Stomach (tissue), 9 donors: ENCODE data around the gene FYN. TPM values are rescaled to one million over a fixed set of nuclear protein-coding genes. Genes with fewer than 3 reads are reported as not detected.

Experiments used
- DNase-seq, 2 donors: peaks; one replicate each; pipeline versions ENCODE4 v3.0.0 to v3.0.0-alpha.2; 2013 to 2019
- H3K27ac ChIP-seq, 5 donors: fragments of 200-600 bp in 4 of 5; sonication (generic) in 4 of 5; one replicate each; pipeline ENCODE4 v1.5.1; 2013 to 2019; ENCODE audit warnings: mild to moderate bottlenecking in 1 of 5, moderate library complexity in 1 of 5
- H3K27me3 ChIP-seq, 3 donors: fragments of 200-600 bp; sonication (generic); one replicate each; pipeline ENCODE4 v1.5.1; 2017 to 2019; ENCODE audit warnings: mixed run types in 1 of 3
- H3K36me3 ChIP-seq, 4 donors: fragments of 200-600 bp; sonication (generic); 1 replicate in 3 of 4; 2 replicates in 1 of 4; pipeline ENCODE4 v1.5.1; 2016 to 2019
- H3K4me1 ChIP-seq, 4 donors: fragments of 200-600 bp; sonication (generic); one replicate each; pipeline ENCODE4 v1.5.1; 2016 to 2019
- H3K4me3 ChIP-seq, 4 donors: fragments of 200-600 bp; sonication (generic) in 3 of 4; one replicate each; pipeline ENCODE4 v1.5.1; 2016 to 2019; ENCODE audit warnings: mild to moderate bottlenecking in 1 of 4
- H3K9me3 ChIP-seq, 4 donors: fragments of 200-600 bp; sonication (generic); one replicate each; pipeline ENCODE4 v1.5.1; 2016 to 2019
- EP300 ChIP-seq: sonication (generic); formaldehyde crosslinking; IDR thresholded peaks from one replicate; pipeline ENCODE4 v1.6.1; 2017; ENCODE audit warnings: antibody characterized with exemption
- POLR2A ChIP-seq, 4 donors: fragments of 450-650 bp; IDR thresholded peaks; one replicate each; pipeline ENCODE4 v1.6.1; 2016; ENCODE audit warnings: antibody characterized with exemption in 4 of 4, control low read depth in 2 of 4, mild to moderate bottlenecking in 1 of 4, moderate library complexity in 1 of 4
- POLR2AphosphoS5 ChIP-seq, 3 donors: sonication (generic); formaldehyde crosslinking; IDR thresholded peaks; one replicate each; pipeline ENCODE4 v1.6.1; 2016; ENCODE audit warnings: antibody characterized with exemption in 3 of 3
- WGBS, 5 donors: extraction: QIAGEN DNeasy Blood & Tissue Kit in 3 of 5; methylation state at CpG; one replicate each; pipeline versions ENCODE4 v1.1.5 to v1.1.7; 2013 to 2018; 5-methylcytosine and 5-hydroxymethylcytosine counted together
- intact Hi-C: fragments of 100-400 bp; cut with DNase I; formaldehyde crosslinking; loops from one replicate; pipeline ENCODE4 v1.15.1; 2023; ENCODE audit warnings: low total_unique reads
- polyA plus RNA-seq, 3 donors: library from polyadenylated mRNA; stranded (reverse); fragments of 200-250 nt; gene quantifications; one replicate each; pipeline ENCODE4 v1.2.3, GENCODE V29; 2013
- total RNA-seq, 5 donors: library from RNA; depleted of rRNA; stranded (reverse); fragments of >200 nt; gene quantifications; one replicate each; pipeline versions ENCODE4 v1.1.0 to v1.2.3, GENCODE V29; 2014 to 2016
- TF ChIP-seq, protein P1 (sequence below), 7 experiments: fragments of 450-650 bp in 4 of 7; fragments of 200-600 bp in 3 of 7; sonication (generic) in 3 of 7; IDR thresholded peaks; one replicate each; pipeline ENCODE4 v1.5.1; 2016 to 2019; ENCODE audit warnings: antibody characterized with exemption in 7 of 7, control low read depth in 2 of 7, mild to moderate bottlenecking in 1 of 7
- donor health status: healthy with polysubstance abuse.
- donor health status: Bipolar disorder and iron deficiency.
- donor health status: healthy.

FYN gene
- total and polyA plus RNA-seq, 8 donors: 8.4 to 146 (median 37.1) TPM

- Histone ChIP-seq H3K9me3 (no peaks in the 10 kb centered on the region), H3K4me3 (no peak overlapping the region), H3K27ac (no peak overlapping the region), H3K36me3 (peaks cover 0 to 6% (median 0%) of the 10 kb centered on the region in 4 donors), H3K27me3 (no peaks in the 10 kb centered on the region), H3K4me1 (peaks cover 0 to 63% (median 26%) of the 10 kb centered on the region in 4 donors)
- intact Hi-C loops: no loop called here
- 78 to 84% (median 83%) methylated on average over 10 of the region's 10 CpGs for WGBS, 5 donors
- no peak for DNase-seq
- TF ChIP-seq EP300 (no peak), POLR2AphosphoS5 (IDR thresholded peaks at IDR 0.05) (no peak), POLR2A (IDR thresholded peaks at IDR 0.05) (no peak)
- TF ChIP-seq, protein P1, sequence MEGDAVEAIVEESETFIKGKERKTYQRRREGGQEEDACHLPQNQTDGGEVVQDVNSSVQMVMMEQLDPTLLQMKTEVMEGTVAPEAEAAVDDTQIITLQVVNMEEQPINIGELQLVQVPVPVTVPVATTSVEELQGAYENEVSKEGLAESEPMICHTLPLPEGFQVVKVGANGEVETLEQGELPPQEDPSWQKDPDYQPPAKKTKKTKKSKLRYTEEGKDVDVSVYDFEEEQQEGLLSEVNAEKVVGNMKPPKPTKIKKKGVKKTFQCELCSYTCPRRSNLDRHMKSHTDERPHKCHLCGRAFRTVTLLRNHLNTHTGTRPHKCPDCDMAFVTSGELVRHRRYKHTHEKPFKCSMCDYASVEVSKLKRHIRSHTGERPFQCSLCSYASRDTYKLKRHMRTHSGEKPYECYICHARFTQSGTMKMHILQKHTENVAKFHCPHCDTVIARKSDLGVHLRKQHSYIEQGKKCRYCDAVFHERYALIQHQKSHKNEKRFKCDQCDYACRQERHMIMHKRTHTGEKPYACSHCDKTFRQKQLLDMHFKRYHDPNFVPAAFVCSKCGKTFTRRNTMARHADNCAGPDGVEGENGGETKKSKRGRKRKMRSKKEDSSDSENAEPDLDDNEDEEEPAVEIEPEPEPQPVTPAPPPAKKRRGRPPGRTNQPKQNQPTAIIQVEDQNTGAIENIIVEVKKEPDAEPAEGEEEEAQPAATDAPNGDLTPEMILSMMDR (IDR thresholded peaks at IDR 0.05): no peak
Measured at GRCh38 chr6:111810294-111811131, 62.7 kb downstream of the FYN start.

- Histone ChIP-seq H3K4me1 (peaks cover 7 to 64% (median 29%) of the 10 kb centered on the region in 4 donors), H3K27me3 (no peaks in the 10 kb centered on the region)
Measured at GRCh38 chr6:111809766-111810165, 63.5 kb downstream of the FYN start.

DNA sequence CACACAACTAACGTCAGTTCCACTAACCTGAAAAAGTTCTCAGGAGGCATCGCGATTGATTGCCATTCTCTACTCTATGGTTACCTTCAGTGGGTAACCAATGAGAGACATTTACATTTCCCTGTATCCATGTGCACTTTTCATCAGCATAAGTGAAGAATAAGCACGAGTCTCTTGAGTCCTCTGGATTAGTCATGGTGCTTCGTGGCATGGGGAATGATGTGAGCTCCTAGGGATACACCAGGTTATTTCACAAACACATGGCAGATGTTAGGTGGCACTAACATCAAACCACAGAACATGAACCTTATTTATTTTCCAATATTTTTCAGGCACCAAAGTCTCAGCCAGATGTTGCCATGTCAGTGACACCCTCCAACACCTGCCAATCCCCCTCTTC, 64.0 kb downstream of the FYN start:
- no peaks in the 10 kb centered on the region for H3K9me3 ChIP-seq
- peaks cover 0 to 6% (median 0%) of the 10 kb centered on the region in 4 donors for H3K36me3 ChIP-seq
- H3K4me1 ChIP-seq: peaks cover 12 to 67% (median 32%) of the 10 kb centered on the region in 4 donors
- H3K4me3 ChIP-seq: no peak overlapping the region
- no peaks in the 10 kb centered on the region for H3K27me3 ChIP-seq
- intact Hi-C loops: loop anchor here (10.0 kb wide), 1 partner anchor 336 kb away; no protein-coding TSS in a partner anchor
- no peak for DNase-seq
- WGBS, 5 donors: 80 to 95% (median 86%) methylated on average over 5 of the region's 5 CpGs
- TF ChIP-seq POLR2AphosphoS5 (IDR thresholded peaks at IDR 0.05) (no peak), POLR2A (IDR thresholded peaks at IDR 0.05) (no peak), EP300 (no peak)
- TF ChIP-seq, protein P1 (IDR thresholded peaks at IDR 0.05): no peak
- no peak overlapping the region for H3K27ac ChIP-seq

More at GRCh38 chr6:111809766-111810165, 63.5 kb downstream of the FYN start:
- Histone ChIP-seq H3K27ac (no peak overlapping the region), H3K36me3 (peaks cover 0 to 6% (median 0%) of the 10 kb centered on the region in 4 donors), H3K9me3 (no peaks in the 10 kb centered on the region), H3K4me3 (no peak overlapping the region)
- DNase-seq: no peak
- intact Hi-C loops: loop anchor here (10.0 kb wide), 1 partner anchor 335 kb away; no protein-coding TSS in a partner anchor
- TF ChIP-seq POLR2A (IDR thresholded peaks at IDR 0.05) (no peak), POLR2AphosphoS5 (IDR thresholded peaks at IDR 0.05) (no peak), EP300 (no peak)
- TF ChIP-seq, protein P1 (IDR thresholded peaks at IDR 0.05): no peak

- peaks cover 0 to 1% (median 0%) of the 10 kb centered on the region in 4 donors for H3K36me3 ChIP-seq
- WGBS, 5 donors: 81 to 96% (median 91%) methylated on average over 5 of the region's 5 CpGs
- no peaks in the 10 kb centered on the region for H3K9me3 ChIP-seq
- intact Hi-C loops: loop anchor here (10.0 kb wide), 1 partner anchor 336 kb away; no protein-coding TSS in a partner anchor
- H3K4me1 ChIP-seq: peaks cover 17 to 70% (median 37%) of the 10 kb centered on the region in 4 donors
- no peak overlapping the region for H3K27ac ChIP-seq
- TF ChIP-seq, protein P1 (IDR thresholded peaks at IDR 0.05): no peak
- TF ChIP-seq POLR2AphosphoS5 (IDR thresholded peaks at IDR 0.05) (no peak), POLR2A (IDR thresholded peaks at IDR 0.05) (no peak), EP300 (no peak)
- no peak for DNase-seq
- no peak overlapping the region for H3K4me3 ChIP-seq
- no peaks in the 10 kb centered on the region for H3K27me3 ChIP-seq
Measured at GRCh38 chr6:111808493-111808892, 64.8 kb downstream of the FYN start.
